ENCODE data around the gene HDAC4.

GRCh38 chr2:239012936-239013677 is 387.7 kb downstream of the HDAC4 start:
- TF ChIP-seq CTCF (IDR thresholded peaks at IDR 0.05; ENCODE audit: insufficient read depth, low read length, poor library complexity, severe bottlenecking), result no peak
- TF ChIP-seq EZH2phosphoT487 (conservative IDR thresholded peaks at IDR 0.05; ENCODE audit: low read length), result no peak
